OCI-LY7 (cell line): Measurements from ENCODE around the gene GMDS. TPM values are rescaled to one million over a fixed set of nuclear protein-coding genes. Genes with fewer than 3 reads are reported as not detected.

Source experiments
- BruUV-seq: library from RNA; stranded (reverse); fragments of 400-500 nt; replicated peaks from 2 replicates; lab custom pipeline; 2021; lab: Mats Ljungman, UMichigan
- CTCF ChIA-PET: fragments of 300-600 bp; sonication (Branson Sonifier 250); formaldehyde crosslinking; loops from one replicate; lab custom pipeline; 2022; ENCODE audit warnings: antibody characterized with exemption; ENCODE audit not compliant: unreplicated experiment; lab: Charles Lee
- POLR2A ChIA-PET: fragments of 300-600 bp; sonication (Branson Sonifier 250); formaldehyde crosslinking; loops from one replicate; lab custom pipeline; 2022; ENCODE audit warnings: antibody characterized with exemption; lab: Charles Lee
- DNase-seq: peaks from one replicate; pipeline ENCODE4 v3.0.0-alpha.2; 2015; ENCODE audit warnings: low spot score
- H2AFZ ChIP-seq: fragments of 200-600 bp; sonication (generic), shearing (Covaris generic); 2 replicates; pipeline ENCODE4 v1.6.1; 2014; ENCODE audit warnings: mild to moderate bottlenecking, antibody characterized with exemption, low read length, moderate library complexity
- H3K27ac ChIP-seq: fragments of 200-600 bp; sonication (generic); 2 replicates; pipeline ENCODE4 v1.5.1; 2014; ENCODE audit warnings: mixed run types, low read depth, mild to moderate bottlenecking, moderate library complexity, low read length, inconsistent platforms; ENCODE audit not compliant: poor library complexity, severe bottlenecking
- H3K36me3 ChIP-seq: fragments of 200-600 bp; sonication (generic); 2 replicates; pipeline ENCODE4 v1.6.1; 2014; ENCODE audit warnings: mild to moderate bottlenecking, antibody characterized with exemption, low read length, moderate library complexity, mixed read lengths; ENCODE audit not compliant: insufficient read depth
- H3K4me1 ChIP-seq: fragments of 200-600 bp; sonication (generic); 2 replicates; pipeline ENCODE4 v1.5.1; 2014; ENCODE audit warnings: mild to moderate bottlenecking, low read length; ENCODE audit not compliant: insufficient read depth, poor library complexity, severe bottlenecking
- H3K4me2 ChIP-seq: fragments of 200-600 bp; sonication (generic); 2 replicates; pipeline ENCODE4 v1.6.1; 2014; ENCODE audit warnings: mild to moderate bottlenecking, low read length
- H3K4me3 ChIP-seq: fragments of 200-600 bp; sonication (generic); 2 replicates; pipeline ENCODE4 v1.5.1; 2014; ENCODE audit warnings: mild to moderate bottlenecking, low read depth, low read length; ENCODE audit not compliant: poor library complexity, severe bottlenecking
- H3K79me2 ChIP-seq: fragments of 200-600 bp; sonication (generic); 2 replicates; pipeline ENCODE4 v1.6.1; 2016; ENCODE audit warnings: low read depth, mild to moderate bottlenecking, low read length, moderate library complexity, mixed read lengths; ENCODE audit not compliant: insufficient read depth
- H3K9me2 ChIP-seq: fragments of 200-600 bp; sonication (generic); 2 replicates; pipeline ENCODE4 v1.6.1; 2016; ENCODE audit warnings: mild to moderate bottlenecking, low read length, mixed read lengths; ENCODE audit not compliant: insufficient read depth
- H3K9me3 ChIP-seq: fragments of 200-600 bp; sonication (generic); 2 replicates; pipeline ENCODE4 v1.6.1; 2014; ENCODE audit warnings: mild to moderate bottlenecking, mixed run types, low read length, mixed read lengths
- H4K20me1 ChIP-seq: fragments of 200-600 bp; sonication (generic); 2 replicates; pipeline ENCODE4 v1.6.1; 2014; ENCODE audit warnings: mild to moderate bottlenecking, antibody characterized with exemption, low read length, moderate library complexity, mixed read lengths; ENCODE audit not compliant: insufficient read depth
- EZH2phosphoT487 ChIP-seq: fragments of 200-600 bp; sonication (generic); IDR thresholded peaks from 2 replicates; pipeline ENCODE4 v1.6.1; 2018; ENCODE audit warnings: low read depth, borderline replicate concordance, mild to moderate bottlenecking, mixed run types, antibody characterized with exemption, low read length, moderate library complexity, mixed read lengths
- intact Hi-C: fragments of 100-400 bp; cut with micrococcal nuclease; formaldehyde crosslinking; loops from one replicate; pipeline ENCODE4 v1.10.0; 2022; ENCODE audit not compliant: unreplicated experiment
- total RNA-seq, 2 experiments: library from RNA; depleted of rRNA in 1 of 2; stranded (reverse); fragments of >200 nt in 1 of 2; shearing (Covaris generic) in 1 of 2; gene quantifications; 2 replicates each; pipeline ENCODE4 v1.2.3, GENCODE V29; 2014 to 2022
- TF ChIP-seq, protein P1 (sequence below): fragments of 200-600 bp; sonication (generic); conservative IDR thresholded peaks from 2 replicates; pipeline ENCODE4 v1.5.1; 2014; ENCODE audit warnings: mild to moderate bottlenecking, antibody characterized with exemption, low read length, moderate library complexity, mixed read lengths

GMDS gene
- total RNA-seq, 2 experiments from 2014 or later = 9.9 to 26.8 TPM

DNA sequence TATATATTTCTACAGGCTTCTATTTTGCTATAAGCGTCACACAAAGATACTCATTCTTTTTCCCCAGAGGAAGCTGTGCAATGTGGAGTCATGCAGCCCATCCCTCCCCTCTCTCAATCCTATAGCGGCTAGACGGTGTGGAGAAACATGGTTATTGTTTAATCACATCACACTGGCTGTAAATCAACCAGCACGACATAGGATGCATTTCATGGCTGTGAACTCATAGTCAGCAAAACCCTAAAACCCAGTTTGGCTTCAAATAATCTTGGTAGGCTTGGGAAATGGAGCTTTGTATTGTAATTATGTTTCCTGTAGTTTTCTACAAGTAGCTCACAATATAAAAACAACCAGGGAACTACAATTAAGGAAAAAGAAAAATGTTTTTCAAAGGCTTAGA, 618.9 kb downstream of the GMDS start:
- Histone ChIP-seq H3K4me3 (no peak overlapping the region), H3K36me3 (no peaks in the 10 kb centered on the region), H3K4me1 (no peaks in the 10 kb centered on the region), H2AFZ (no peak overlapping the region), H3K9me2 (no peaks in the 10 kb centered on the region), H3K79me2 (no peaks in the 10 kb centered on the region), H3K27ac (no peak overlapping the region), H3K4me2 (no peak overlapping the region), H4K20me1 (no peaks in the 10 kb centered on the region; the same call in 1 of the 2 replicates), H3K9me3 (no peaks in the 10 kb centered on the region)
- TF ChIP-seq EZH2phosphoT487 = no peak
- TF ChIP-seq, protein P1, sequence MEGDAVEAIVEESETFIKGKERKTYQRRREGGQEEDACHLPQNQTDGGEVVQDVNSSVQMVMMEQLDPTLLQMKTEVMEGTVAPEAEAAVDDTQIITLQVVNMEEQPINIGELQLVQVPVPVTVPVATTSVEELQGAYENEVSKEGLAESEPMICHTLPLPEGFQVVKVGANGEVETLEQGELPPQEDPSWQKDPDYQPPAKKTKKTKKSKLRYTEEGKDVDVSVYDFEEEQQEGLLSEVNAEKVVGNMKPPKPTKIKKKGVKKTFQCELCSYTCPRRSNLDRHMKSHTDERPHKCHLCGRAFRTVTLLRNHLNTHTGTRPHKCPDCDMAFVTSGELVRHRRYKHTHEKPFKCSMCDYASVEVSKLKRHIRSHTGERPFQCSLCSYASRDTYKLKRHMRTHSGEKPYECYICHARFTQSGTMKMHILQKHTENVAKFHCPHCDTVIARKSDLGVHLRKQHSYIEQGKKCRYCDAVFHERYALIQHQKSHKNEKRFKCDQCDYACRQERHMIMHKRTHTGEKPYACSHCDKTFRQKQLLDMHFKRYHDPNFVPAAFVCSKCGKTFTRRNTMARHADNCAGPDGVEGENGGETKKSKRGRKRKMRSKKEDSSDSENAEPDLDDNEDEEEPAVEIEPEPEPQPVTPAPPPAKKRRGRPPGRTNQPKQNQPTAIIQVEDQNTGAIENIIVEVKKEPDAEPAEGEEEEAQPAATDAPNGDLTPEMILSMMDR = no peak
- no TSS peak for BruUV-seq
- intact Hi-C loops = no loop called here
- CTCF ChIA-PET = no interaction called here
- POLR2A ChIA-PET = interaction anchor here (0.6 to 0.9 kb wide), 2 partner anchors 20 to 947 kb away, joined by 3 read pairs; no protein-coding TSS in a partner anchor
- no peak for DNase-seq

DNA sequence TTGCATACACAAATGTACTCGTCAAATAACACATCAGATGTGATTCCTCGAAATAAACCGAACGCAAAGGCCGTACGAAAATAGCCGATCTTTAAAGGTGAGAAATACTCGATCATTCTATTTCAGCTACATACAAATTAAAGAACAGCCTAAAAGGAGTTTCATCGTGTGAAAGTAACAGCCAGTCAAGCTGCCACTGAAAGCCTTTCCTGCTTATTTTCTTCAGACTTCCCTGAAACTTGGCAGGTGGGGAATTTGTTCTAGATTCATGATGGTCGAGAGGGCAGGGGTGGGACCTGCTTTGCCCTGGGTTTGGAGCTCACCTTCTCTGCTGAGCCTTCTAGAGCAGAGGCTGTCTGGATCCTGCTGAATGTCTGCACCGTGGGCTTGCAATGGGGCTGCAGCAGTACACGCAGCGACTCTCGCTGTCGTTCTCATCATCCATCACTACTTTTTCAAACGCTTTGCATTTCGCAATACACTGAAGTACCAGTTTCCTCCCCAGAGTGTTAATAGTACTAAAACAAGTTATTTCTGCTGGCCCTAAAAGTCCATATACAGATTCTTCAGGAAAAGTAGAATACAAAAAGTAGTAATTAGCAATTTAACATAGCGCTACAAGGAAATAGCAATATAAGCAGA, 619.5 kb downstream of the GMDS start:
- Histone ChIP-seq H3K27ac (no peak overlapping the region), H3K9me3 (no peaks in the 10 kb centered on the region), H3K4me2 (no peak overlapping the region), H3K4me3 (no peak overlapping the region), H3K79me2 (no peaks in the 10 kb centered on the region), H2AFZ (no peak overlapping the region), H3K4me1 (no peaks in the 10 kb centered on the region), H3K36me3 (no peaks in the 10 kb centered on the region), H3K9me2 (no peaks in the 10 kb centered on the region), H4K20me1 (no peaks in the 10 kb centered on the region; the same call in 1 of the 2 replicates)
- no peak for TF ChIP-seq EZH2phosphoT487
- TF ChIP-seq, protein P1 = no peak
- no peak for DNase-seq
- CTCF ChIA-PET = no interaction called here
- intact Hi-C loops = no loop called here
- POLR2A ChIA-PET = no interaction called here
- BruUV-seq = no TSS peak
